DOHH2 (cell line): ENCODE results near the gene AGBL1.

ENCODE experiments used
- H3F3A ChIP-seq: fragments of 200-600 bp; sonication (generic), shearing (Covaris generic); 2 replicates; pipeline ENCODE4 v1.6.0; 2016; ENCODE audit warnings: antibody characterized with exemption, mild to moderate bottlenecking; ENCODE audit not compliant: control insufficient read depth, insufficient read depth
- H3K27ac ChIP-seq: fragments of 200-600 bp; sonication (generic); 2 replicates; pipeline ENCODE4 v1.5.1; 2014; ENCODE audit warnings: low read depth, mild to moderate bottlenecking, low read length, moderate library complexity
- H3K27me3 ChIP-seq: fragments of 200-600 bp; sonication (generic); 2 replicates; pipeline ENCODE4 v1.6.1; 2014; ENCODE audit warnings: mild to moderate bottlenecking, low read length, mixed read lengths; ENCODE audit not compliant: control insufficient read depth
- H3K36me3 ChIP-seq: fragments of 200-600 bp; sonication (generic); 2 replicates; pipeline ENCODE4 v1.6.1; 2014; ENCODE audit warnings: mild to moderate bottlenecking, low read length, moderate library complexity, mixed read lengths; ENCODE audit not compliant: control insufficient read depth
- H3K4me1 ChIP-seq: fragments of 200-600 bp; sonication (generic); 2 replicates; pipeline ENCODE4 v1.6.1; 2014; ENCODE audit warnings: mild to moderate bottlenecking, low read length, mixed read lengths; ENCODE audit not compliant: control insufficient read depth
- H3K4me2 ChIP-seq: fragments of 200-600 bp; sonication (generic); 2 replicates; pipeline ENCODE4 v1.6.0; 2014; ENCODE audit warnings: mild to moderate bottlenecking, low read length, moderate library complexity
- H3K4me3 ChIP-seq: fragments of 200-600 bp; sonication (generic); 2 replicates; pipeline ENCODE4 v1.5.1; 2014; ENCODE audit warnings: mild to moderate bottlenecking, low read length, mixed read lengths
- H3K79me2 ChIP-seq: fragments of 200-600 bp; sonication (generic); 2 replicates; pipeline ENCODE4 v1.6.1; 2014; ENCODE audit warnings: mild to moderate bottlenecking, low read length, mixed read lengths; ENCODE audit not compliant: control insufficient read depth
- H3K9me2 ChIP-seq: fragments of 200-600 bp; sonication (generic); replicated peaks from 2 replicates; pipeline ENCODE4 v1.6.1; 2014; ENCODE audit warnings: mild to moderate bottlenecking, low read length, mixed read lengths; ENCODE audit not compliant: control insufficient read depth
- H3K9me3 ChIP-seq: fragments of 200-600 bp; sonication (generic); 2 replicates; pipeline ENCODE4 v1.6.1; 2014; ENCODE audit warnings: antibody characterized with exemption, low read length, mixed read lengths; ENCODE audit not compliant: control insufficient read depth, insufficient read depth
- H4K20me1 ChIP-seq: fragments of 200-600 bp; sonication (generic); 2 replicates; pipeline ENCODE4 v1.6.0; 2014; ENCODE audit warnings: low read depth, mild to moderate bottlenecking, antibody characterized with exemption, low read length, moderate library complexity; ENCODE audit not compliant: control insufficient read depth, insufficient read depth
- CTCF ChIP-seq: fragments of 200-600 bp; sonication (generic); IDR thresholded peaks from one replicate; pipeline ENCODE4 v1.5.1; 2014; ENCODE audit warnings: antibody characterized with exemption, mild to moderate bottlenecking, low read depth, low read length; ENCODE audit not compliant: poor library complexity, severe bottlenecking
- EZH2phosphoT487 ChIP-seq: fragments of 200-600 bp; sonication (generic); IDR thresholded peaks from 2 replicates; pipeline ENCODE4 v1.6.1; 2017; ENCODE audit warnings: borderline replicate concordance, mild to moderate bottlenecking, antibody characterized with exemption, low read length, moderate library complexity, mixed read lengths

Gene AGBL1

GRCh38 chr15:86834115-86834863 is 754.6 kb downstream of the AGBL1 start:
- H3K4me2 ChIP-seq: no peak overlapping the region
- H3K79me2 ChIP-seq: no peaks in the 10 kb centered on the region
- H3K27me3 ChIP-seq: no peaks in the 10 kb centered on the region
- no peaks in the 10 kb centered on the region for H3F3A ChIP-seq
- no peak overlapping the region for H3K27ac ChIP-seq
- no peaks in the 10 kb centered on the region for H3K36me3 ChIP-seq
- H3K9me3 ChIP-seq: no peaks in the 10 kb centered on the region
- H3K9me2 ChIP-seq: no peaks in the 10 kb centered on the region
- no peaks in the 10 kb centered on the region for H3K4me1 ChIP-seq
- H3K4me3 ChIP-seq: no peak overlapping the region
- TF ChIP-seq CTCF: no peak
- no peak for TF ChIP-seq EZH2phosphoT487
- no peaks in the 10 kb centered on the region for H4K20me1 ChIP-seq

GRCh38 chr15:86837294-86838061 is 757.8 kb downstream of the AGBL1 start:
- no peaks in the 10 kb centered on the region for H4K20me1 ChIP-seq
- H3K79me2 ChIP-seq: no peaks in the 10 kb centered on the region
- no peaks in the 10 kb centered on the region for H3K9me2 ChIP-seq
- H3K4me1 ChIP-seq: no peaks in the 10 kb centered on the region
- TF ChIP-seq CTCF (no peak), EZH2phosphoT487 (no peak)
- no peaks in the 10 kb centered on the region for H3F3A ChIP-seq
- no peaks in the 10 kb centered on the region for H3K27me3 ChIP-seq
- no peak overlapping the region for H3K27ac ChIP-seq
- no peak overlapping the region for H3K4me2 ChIP-seq
- H3K4me3 ChIP-seq: no peak overlapping the region
- no peaks in the 10 kb centered on the region for H3K36me3 ChIP-seq
- no peaks in the 10 kb centered on the region for H3K9me3 ChIP-seq

- no peak overlapping the region for H3K4me3 ChIP-seq
- no peaks in the 10 kb centered on the region for H3K9me3 ChIP-seq
- no peak for TF ChIP-seq EZH2phosphoT487
- TF ChIP-seq CTCF: no peak
- no peaks in the 10 kb centered on the region for H4K20me1 ChIP-seq
- H3K4me1 ChIP-seq: no peaks in the 10 kb centered on the region
- no peaks in the 10 kb centered on the region for H3K27me3 ChIP-seq
- no peak overlapping the region for H3K4me2 ChIP-seq
- H3K27ac ChIP-seq: no peak overlapping the region
- no peaks in the 10 kb centered on the region for H3K9me2 ChIP-seq
- no peaks in the 10 kb centered on the region for H3K36me3 ChIP-seq
- no peaks in the 10 kb centered on the region for H3K79me2 ChIP-seq
- no peaks in the 10 kb centered on the region for H3F3A ChIP-seq
These were observed 759.8 kb downstream of the AGBL1 start for GRCh38 chr15:86839502-86839901.
